Keratinocyte (primary cell): ENCODE measurements around the gene ANXA11.

Source experiments
- CTCF ChIP-seq, 3 experiments: IDR thresholded peaks in 1 of 3; conservative IDR thresholded peaks in 1 of 3; optimal IDR thresholded peaks in 1 of 3; 2 replicates in 2 of 3; 3 replicates in 1 of 3; pipeline versions ENCODE3 to v1.5.1; 2011; ENCODE audit warnings: low read length in 3 of 3, mild to moderate bottlenecking in 3 of 3, moderate library complexity in 2 of 3, control low read depth in 1 of 3, inconsistent platforms in 1 of 3; ENCODE audit not compliant: insufficient read depth in 2 of 3; ENCODE audit errors: extremely low read depth in 1 of 3
- EZH2 ChIP-seq: IDR thresholded peaks from one replicate; pipeline ENCODE4 v1.6.1; 2012; ENCODE audit warnings: inconsistent platforms, mild to moderate bottlenecking, low read length, moderate library complexity

GRCh38 chr10:80133206-80133605, 72.1 kb downstream of the ANXA11 start:
- TF ChIP-seq EZH2 (peak; percentile 2), CTCF (optimal IDR thresholded peaks at IDR 0.05 in 1 of 3, IDR thresholded peaks at IDR 0.05 in 1 of 3, conservative IDR thresholded peaks at IDR 0.05 in 1 of 3; ENCODE audit: extremely low read depth in 1 of 3, insufficient read depth in 2 of 3, low read length in 3 of 3) (no peak)
